Caco-2 (cell line): ENCODE measurements around the gene KRT6A. TPM values are rescaled to one million over a fixed set of nuclear protein-coding genes. Genes with fewer than 3 reads are reported as not detected.

Source experiments
- BruUV-seq: library from RNA; stranded (reverse); fragments of 400-500 nt; replicated peaks from 2 replicates; lab custom pipeline; 2021; lab: Mats Ljungman, UMichigan
- CTCF ChIA-PET: fragments of 300-600 bp; sonication (Branson Sonifier 250); formaldehyde crosslinking; loops from one replicate; lab custom pipeline; 2022; ENCODE audit warnings: antibody characterized with exemption; lab: Charles Lee
- POLR2A ChIA-PET: fragments of 300-600 bp; sonication (Branson Sonifier 250); formaldehyde crosslinking; loops from one replicate; lab custom pipeline; 2022; ENCODE audit warnings: antibody characterized with exemption; lab: Charles Lee
- DNase-seq, 2 experiments: peaks; one replicate each; pipeline versions ENCODE4 v3.0.0 to v3.0.0-alpha.2; 2020 to 2022
- H3K27me3 ChIP-seq: replicated peaks from 2 replicates; pipeline ENCODE4 v1.6.0; 2011; ENCODE audit warnings: low read length; ENCODE audit not compliant: control insufficient read depth, insufficient read depth
- H3K36me3 ChIP-seq: 2 replicates; pipeline ENCODE4 v1.5.1; 2011; ENCODE audit warnings: low read length; ENCODE audit not compliant: control insufficient read depth, insufficient read depth
- H3K4me1 ChIP-seq: fragments of 250-450 bp; sonication (Bioruptor Pico); 2 replicates; pipeline ENCODE4 v1.5.1; 2020; ENCODE audit warnings: mild to moderate bottlenecking
- H3K4me3 ChIP-seq: 2 replicates; pipeline ENCODE4 v1.5.1; 2011; ENCODE audit warnings: low read depth, mild to moderate bottlenecking, control low read depth, low read length
- H3K9me3 ChIP-seq: fragments of 250-450 bp; sonication (Bioruptor Pico); 2 replicates; pipeline ENCODE4 v1.5.1; 2020; ENCODE audit warnings: mild to moderate bottlenecking, moderate library complexity
- H3K27ac Mint-ChIP-seq: one replicate; pipeline ENCODE4 v1.8.0; 2022; ENCODE audit warnings: mixed read lengths; ENCODE audit not compliant: unreplicated experiment
- H3K27me3 Mint-ChIP-seq: one replicate; pipeline ENCODE4 v1.8.0; 2022; ENCODE audit warnings: mixed read lengths; ENCODE audit not compliant: insufficient read depth, unreplicated experiment
- H3K36me3 Mint-ChIP-seq: one replicate; pipeline ENCODE4 v1.8.0; 2022; ENCODE audit warnings: mild to moderate bottlenecking, mixed read lengths; ENCODE audit not compliant: insufficient read depth, unreplicated experiment
- H3K4me1 Mint-ChIP-seq: one replicate; pipeline ENCODE4 v1.8.0; 2022; ENCODE audit warnings: low read depth, mixed read lengths; ENCODE audit not compliant: unreplicated experiment
- H3K4me3 Mint-ChIP-seq: one replicate; pipeline ENCODE4 v1.8.0; 2022; ENCODE audit warnings: mild to moderate bottlenecking, moderate library complexity, mixed read lengths; ENCODE audit not compliant: unreplicated experiment
- H3K9me3 Mint-ChIP-seq: one replicate; pipeline ENCODE4 v1.8.0; 2022; ENCODE audit warnings: mixed read lengths; ENCODE audit not compliant: unreplicated experiment
- intact Hi-C: fragments of 100-400 bp; cut with micrococcal nuclease; formaldehyde crosslinking; loops from one replicate; pipeline ENCODE4 v1.10.0; 2022; ENCODE audit not compliant: unreplicated experiment
- total RNA-seq: library from RNA; stranded (reverse); gene quantifications from 2 replicates; pipeline ENCODE4 v1.2.3, GENCODE V29; 2022
- TF ChIP-seq, protein P1 (sequence below), 2 experiments: fragments of 200-600 bp in 1 of 2; IDR thresholded peaks; 1 replicate in 1 of 2; 2 replicates in 1 of 2; pipeline versions ENCODE4 v1.5.1 to v1.8.0; 2011 to 2022; ENCODE audit warnings: antibody characterized with exemption in 1 of 2, control low read depth in 1 of 2, inconsistent platforms in 1 of 2, low read depth in 1 of 2, low read length in 1 of 2, mild to moderate bottlenecking in 1 of 2, moderate library complexity in 1 of 2; ENCODE audit not compliant: insufficient read depth in 1 of 2, severe bottlenecking in 1 of 2, unreplicated experiment in 1 of 2

The KRT6A gene
- total RNA-seq, 1 experiment from 2014 or later = 0.14 TPM

DNA sequence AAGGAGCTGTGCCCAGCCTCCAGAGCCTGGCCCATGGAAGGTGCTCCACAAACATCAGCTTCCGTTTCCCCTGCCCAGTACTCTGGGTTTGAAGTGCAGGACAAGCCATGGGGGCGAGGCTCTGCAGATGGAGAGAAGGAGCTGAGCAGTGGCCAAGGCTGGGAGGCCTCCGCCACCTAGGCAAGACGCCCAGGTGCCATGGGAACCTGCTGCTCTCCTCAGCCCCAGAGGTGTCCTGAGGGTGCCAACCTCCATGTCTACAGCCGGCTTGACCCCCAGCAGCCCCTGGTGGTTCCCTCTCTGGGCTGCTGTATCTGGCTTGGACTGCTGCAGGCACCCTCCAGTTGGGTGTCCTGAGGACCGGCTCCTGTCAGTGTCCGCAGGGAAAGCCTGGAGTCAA is 47.5 kb upstream of the KRT6A start:
- POLR2A ChIA-PET = no interaction called here

DNA sequence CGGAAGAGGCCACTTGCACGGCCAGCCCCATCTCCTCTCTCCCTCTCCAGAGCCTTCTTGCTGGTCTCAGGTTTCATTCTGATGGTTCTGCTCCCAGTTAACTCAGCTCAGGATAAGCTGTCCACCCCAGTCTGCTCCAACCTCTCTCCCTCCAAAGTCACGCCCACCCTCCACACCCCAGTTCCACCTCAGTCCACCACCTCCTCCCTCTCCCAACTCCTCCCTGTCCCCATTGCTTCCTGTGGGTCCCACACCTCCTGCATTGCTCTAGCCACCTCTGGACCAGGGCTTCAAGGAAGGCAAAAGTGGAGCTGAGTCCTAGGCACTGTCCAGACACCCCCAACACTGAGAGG is 46.7 kb upstream of the KRT6A start:
- Mint-ChIP-seq H3K27me3 (no peaks in the 10 kb centered on the region), H3K36me3 (no peaks in the 10 kb centered on the region), H3K9me3 (no peaks in the 10 kb centered on the region), H3K4me3 (no peak overlapping the region), H3K27ac (no peak overlapping the region), H3K4me1 (peaks cover 14% of the 10 kb centered on the region)
- H3K4me1 ChIP-seq = peaks cover 16% of the 10 kb centered on the region
- ChIA-PET POLR2A (no interaction called here), CTCF (no interaction called here)
- TF ChIP-seq, protein P1, sequence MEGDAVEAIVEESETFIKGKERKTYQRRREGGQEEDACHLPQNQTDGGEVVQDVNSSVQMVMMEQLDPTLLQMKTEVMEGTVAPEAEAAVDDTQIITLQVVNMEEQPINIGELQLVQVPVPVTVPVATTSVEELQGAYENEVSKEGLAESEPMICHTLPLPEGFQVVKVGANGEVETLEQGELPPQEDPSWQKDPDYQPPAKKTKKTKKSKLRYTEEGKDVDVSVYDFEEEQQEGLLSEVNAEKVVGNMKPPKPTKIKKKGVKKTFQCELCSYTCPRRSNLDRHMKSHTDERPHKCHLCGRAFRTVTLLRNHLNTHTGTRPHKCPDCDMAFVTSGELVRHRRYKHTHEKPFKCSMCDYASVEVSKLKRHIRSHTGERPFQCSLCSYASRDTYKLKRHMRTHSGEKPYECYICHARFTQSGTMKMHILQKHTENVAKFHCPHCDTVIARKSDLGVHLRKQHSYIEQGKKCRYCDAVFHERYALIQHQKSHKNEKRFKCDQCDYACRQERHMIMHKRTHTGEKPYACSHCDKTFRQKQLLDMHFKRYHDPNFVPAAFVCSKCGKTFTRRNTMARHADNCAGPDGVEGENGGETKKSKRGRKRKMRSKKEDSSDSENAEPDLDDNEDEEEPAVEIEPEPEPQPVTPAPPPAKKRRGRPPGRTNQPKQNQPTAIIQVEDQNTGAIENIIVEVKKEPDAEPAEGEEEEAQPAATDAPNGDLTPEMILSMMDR (IDR thresholded peaks at IDR 0.05; ENCODE audit: insufficient read depth in 1 of 2, low read depth in 1 of 2, low read length in 1 of 2, severe bottlenecking in 1 of 2, unreplicated experiment in 1 of 2) = no peak
- no peaks in the 10 kb centered on the region for H3K27me3 ChIP-seq
- H3K9me3 ChIP-seq = no peaks in the 10 kb centered on the region
- no TSS peak for BruUV-seq
- H3K36me3 ChIP-seq = no peaks in the 10 kb centered on the region
- intact Hi-C loops = no loop called here
- DNase-seq = no peak
- no peak overlapping the region for H3K4me3 ChIP-seq

More for the DNA sequence above, 47.5 kb upstream of the KRT6A start:
- Mint-ChIP-seq H3K27ac (no peak overlapping the region), H3K4me3 (no peak overlapping the region), H3K36me3 (no peaks in the 10 kb centered on the region), H3K27me3 (no peaks in the 10 kb centered on the region), H3K9me3 (no peaks in the 10 kb centered on the region), H3K4me1 (peaks cover 14% of the 10 kb centered on the region)
- no TSS peak for BruUV-seq
- intact Hi-C loops = no loop called here
- no peak for DNase-seq
- CTCF ChIA-PET = interaction anchor here (0.6 kb wide), 1 partner anchor 441 kb away, joined by 3 read pairs; no protein-coding TSS in a partner anchor
- Histone ChIP-seq H3K4me1 (peaks cover 16% of the 10 kb centered on the region), H3K4me3 (no peak overlapping the region), H3K27me3 (no peaks in the 10 kb centered on the region), H3K36me3 (no peaks in the 10 kb centered on the region), H3K9me3 (no peaks in the 10 kb centered on the region)
- TF ChIP-seq, protein P1 (IDR thresholded peaks at IDR 0.05; ENCODE audit: insufficient read depth in 1 of 2, low read depth in 1 of 2, low read length in 1 of 2, severe bottlenecking in 1 of 2, unreplicated experiment in 1 of 2) = no peak

DNA sequence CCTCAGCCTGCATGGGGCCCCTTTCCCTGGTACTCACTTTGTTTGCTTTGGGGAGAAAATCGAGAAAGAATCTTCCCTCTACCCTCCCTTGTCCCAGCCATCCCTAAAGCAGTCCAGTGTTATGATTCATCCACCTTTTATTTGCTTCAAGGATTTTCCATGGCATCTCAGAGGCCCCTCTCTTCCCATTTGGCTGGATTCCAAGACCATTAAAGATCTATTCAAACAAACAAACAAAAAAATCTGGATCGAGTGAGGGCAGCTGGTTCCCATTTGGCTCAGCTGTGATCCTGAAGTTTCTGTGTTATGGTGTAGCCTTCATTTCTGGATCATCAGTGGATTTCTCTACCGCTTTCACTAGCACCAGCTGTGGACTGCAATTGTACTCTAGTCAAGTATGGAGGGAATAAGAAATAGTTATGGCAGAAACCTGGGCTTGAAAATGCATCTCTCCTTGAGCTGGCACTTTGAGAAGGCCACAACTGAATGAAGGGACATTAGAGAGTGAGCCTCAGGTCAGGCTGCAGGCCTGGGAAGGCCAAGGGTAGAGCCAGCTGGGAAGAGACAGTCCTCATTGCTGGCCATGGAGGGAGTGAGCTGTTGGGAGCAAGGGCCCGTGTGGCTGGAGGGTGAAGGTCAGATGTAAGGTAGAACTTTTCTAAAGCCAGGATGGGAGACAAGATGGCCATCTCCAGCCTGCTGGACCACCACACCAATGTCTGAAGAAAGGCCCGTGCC is 46.2 kb upstream of the KRT6A start:
- Mint-ChIP-seq H3K27me3 (no peaks in the 10 kb centered on the region), H3K36me3 (no peaks in the 10 kb centered on the region), H3K4me3 (no peak overlapping the region), H3K9me3 (no peaks in the 10 kb centered on the region), H3K27ac (no peak overlapping the region), H3K4me1 (peaks cover 14% of the 10 kb centered on the region)
- intact Hi-C loops = no loop called here
- CTCF ChIA-PET = no interaction called here
- Histone ChIP-seq H3K27me3 (no peaks in the 10 kb centered on the region), H3K9me3 (no peaks in the 10 kb centered on the region), H3K4me1 (peaks cover 14% of the 10 kb centered on the region), H3K4me3 (no peak overlapping the region), H3K36me3 (no peaks in the 10 kb centered on the region)
- TF ChIP-seq, protein P1 (IDR thresholded peaks at IDR 0.05; ENCODE audit: insufficient read depth in 1 of 2, low read depth in 1 of 2, low read length in 1 of 2, severe bottlenecking in 1 of 2, unreplicated experiment in 1 of 2) = no peak
- POLR2A ChIA-PET = no interaction called here
- BruUV-seq = no TSS peak
- DNase-seq = no peak
